HEK293 (cell line): ENCODE data around the gene ZNF19.

ENCODE experiments used
- GLI2 ChIP-seq: fragments of 450-650 bp; formaldehyde crosslinking; IDR thresholded peaks from 2 replicates; pipeline ENCODE4; 2017; ENCODE audit warnings: missing biosample characterization, missing genetic modification characterization, low read depth, borderline replicate concordance
- KLF1 ChIP-seq: fragments of 450-650 bp; formaldehyde crosslinking; IDR thresholded peaks from 2 replicates; pipeline ENCODE4 v1.5.1; 2016; ENCODE audit warnings: missing biosample characterization, missing genetic modification characterization
- KLF7 ChIP-seq: fragments of 450-650 bp; formaldehyde crosslinking; IDR thresholded peaks from 2 replicates; pipeline ENCODE4 v1.5.1; 2016; ENCODE audit warnings: missing biosample characterization, missing genetic modification characterization, borderline replicate concordance
- KLF8 ChIP-seq: fragments of 450-650 bp; formaldehyde crosslinking; IDR thresholded peaks from 2 replicates; pipeline ENCODE4 v1.5.1; 2016; ENCODE audit warnings: missing biosample characterization, missing genetic modification characterization
- PRDM6 ChIP-seq: fragments of 450-650 bp; formaldehyde crosslinking; IDR thresholded peaks from 2 replicates; pipeline ENCODE4 v1.5.1; 2017; ENCODE audit warnings: missing biosample characterization, missing genetic modification characterization
- SP2 ChIP-seq: fragments of 450-650 bp; formaldehyde crosslinking; IDR thresholded peaks from 2 replicates; pipeline ENCODE4 v1.5.1; 2016; ENCODE audit warnings: missing biosample characterization, missing genetic modification characterization
- ZBTB1 ChIP-seq: fragments of 450-650 bp; formaldehyde crosslinking; IDR thresholded peaks from 2 replicates; pipeline ENCODE4 v1.5.1; 2016; ENCODE audit warnings: missing biosample characterization, missing genetic modification characterization
- ZBTB20 ChIP-seq: fragments of 450-650 bp; formaldehyde crosslinking; IDR thresholded peaks from 2 replicates; pipeline ENCODE4 v1.5.1; 2016; ENCODE audit warnings: missing biosample characterization, missing genetic modification characterization
- ZNF114 ChIP-seq: fragments of 450-650 bp; formaldehyde crosslinking; IDR thresholded peaks from 2 replicates; pipeline ENCODE4 v1.5.0; 2017; ENCODE audit warnings: missing biosample characterization, missing genetic modification characterization
- ZNF132 ChIP-seq: fragments of 450-650 bp; formaldehyde crosslinking; IDR thresholded peaks from 2 replicates; pipeline ENCODE4 v1.5.1; 2017; ENCODE audit warnings: missing biosample characterization, missing genetic modification characterization, borderline replicate concordance
- ZNF184 ChIP-seq: fragments of 450-650 bp; IDR thresholded peaks from 2 replicates; pipeline ENCODE4 v1.5.1; 2018; ENCODE audit warnings: missing biosample characterization, mild to moderate bottlenecking, missing genetic modification characterization
- ZNF214 ChIP-seq: fragments of 450-650 bp; formaldehyde crosslinking; IDR thresholded peaks from 2 replicates; pipeline ENCODE4 v1.5.1; 2017; ENCODE audit warnings: missing biosample characterization, mild to moderate bottlenecking, missing genetic modification characterization, borderline replicate concordance
- ZNF324 ChIP-seq: fragments of 450-650 bp; formaldehyde crosslinking; IDR thresholded peaks from 2 replicates; pipeline ENCODE4 v1.5.1; 2016; ENCODE audit warnings: missing biosample characterization, missing genetic modification characterization
- ZNF404 ChIP-seq: fragments of 450-650 bp; formaldehyde crosslinking; IDR thresholded peaks from 2 replicates; pipeline ENCODE4 v1.5.1; 2017; ENCODE audit warnings: missing biosample characterization, missing genetic modification characterization
- ZNF544 ChIP-seq: fragments of 450-650 bp; formaldehyde crosslinking; IDR thresholded peaks from 2 replicates; pipeline ENCODE4 v1.5.0; 2017; ENCODE audit warnings: missing biosample characterization, missing genetic modification characterization
- ZNF600 ChIP-seq: fragments of 450-650 bp; formaldehyde crosslinking; IDR thresholded peaks from 2 replicates; pipeline ENCODE4 v1.5.1; 2016; ENCODE audit warnings: missing biosample characterization, missing genetic modification characterization
- ZNF639 ChIP-seq: fragments of 450-650 bp; formaldehyde crosslinking; IDR thresholded peaks from 2 replicates; pipeline ENCODE4 v1.5.1; 2016; ENCODE audit warnings: missing biosample characterization, missing genetic modification characterization
- ZNF677 ChIP-seq: fragments of 450-650 bp; IDR thresholded peaks from 2 replicates; pipeline ENCODE4 v1.5.0; 2018; ENCODE audit warnings: missing biosample characterization, mild to moderate bottlenecking, missing genetic modification characterization, moderate library complexity
- ZNF747 ChIP-seq: fragments of 450-650 bp; formaldehyde crosslinking; IDR thresholded peaks from 2 replicates; pipeline ENCODE4 v1.5.1; 2016; ENCODE audit warnings: missing biosample characterization, missing genetic modification characterization
- TF ChIP-seq, protein P1 (sequence below): fragments of 450-650 bp; formaldehyde crosslinking; IDR thresholded peaks from 2 replicates; pipeline ENCODE4 v1.5.1; 2016; ENCODE audit warnings: missing biosample characterization, missing genetic modification characterization
- TF ChIP-seq, protein P2 (sequence below): IDR thresholded peaks from 2 replicates; pipeline ENCODE4 v1.6.1; 2011; ENCODE audit warnings: mild to moderate bottlenecking, low read depth, low read length, borderline replicate concordance
- TF ChIP-seq, protein P3 (sequence below): fragments of 450-650 bp; formaldehyde crosslinking; IDR thresholded peaks from 2 replicates; pipeline ENCODE4 v1.5.1; 2016; ENCODE audit warnings: missing biosample characterization, missing genetic modification characterization
- TF ChIP-seq, protein P4 (sequence below): fragments of 450-650 bp; formaldehyde crosslinking; IDR thresholded peaks from 2 replicates; pipeline ENCODE4 v1.5.1; 2016; ENCODE audit warnings: missing biosample characterization, missing genetic modification characterization, borderline replicate concordance

Gene ZNF19

GRCh38 chr16:71461686-71462648, 27.2 kb downstream of the ZNF19 start, which contains the start of gene ZNF23 (continued):
- TF ChIP-seq GLI2 (tag by site-specific recombination) (no peak), SP2 (tag by site-specific recombination) (peak; percentile 75), ZNF184 (tag by site-specific recombination) (no peak), ZNF404 (tag by site-specific recombination) (no peak), ZNF214 (tag by site-specific recombination) (no peak), KLF7 (peak; percentile 78; the same call in 1 of the 2 replicates), PRDM6 (tag by site-specific recombination) (no peak), ZNF639 (tag by site-specific recombination) (0 out of 2 replicates have a peak, but pooled peaks have one; percentile 18), ZNF747 (tag by site-specific recombination) (no peak), ZNF324 (tag by site-specific recombination) (0 out of 2 replicates have a peak, but pooled peaks have one; percentile 37), ZNF677 (tag by site-specific recombination) (no peak), ZNF114 (tag by site-specific recombination) (no peak), ZNF544 (tag by site-specific recombination) (no peak), KLF8 (tag by site-specific recombination) (peak; percentile 77; the same call in 1 of the 2 replicates), ZBTB1 (tag by site-specific recombination) (no peak), ZBTB20 (peak; percentile 96), KLF1 (tag by site-specific recombination) (peak; percentile 51; the same call in 1 of the 2 replicates), ZNF600 (tag by site-specific recombination) (peak; percentile 45), ZNF132 (tag by site-specific recombination) (no peak)
- TF ChIP-seq, protein P1, sequence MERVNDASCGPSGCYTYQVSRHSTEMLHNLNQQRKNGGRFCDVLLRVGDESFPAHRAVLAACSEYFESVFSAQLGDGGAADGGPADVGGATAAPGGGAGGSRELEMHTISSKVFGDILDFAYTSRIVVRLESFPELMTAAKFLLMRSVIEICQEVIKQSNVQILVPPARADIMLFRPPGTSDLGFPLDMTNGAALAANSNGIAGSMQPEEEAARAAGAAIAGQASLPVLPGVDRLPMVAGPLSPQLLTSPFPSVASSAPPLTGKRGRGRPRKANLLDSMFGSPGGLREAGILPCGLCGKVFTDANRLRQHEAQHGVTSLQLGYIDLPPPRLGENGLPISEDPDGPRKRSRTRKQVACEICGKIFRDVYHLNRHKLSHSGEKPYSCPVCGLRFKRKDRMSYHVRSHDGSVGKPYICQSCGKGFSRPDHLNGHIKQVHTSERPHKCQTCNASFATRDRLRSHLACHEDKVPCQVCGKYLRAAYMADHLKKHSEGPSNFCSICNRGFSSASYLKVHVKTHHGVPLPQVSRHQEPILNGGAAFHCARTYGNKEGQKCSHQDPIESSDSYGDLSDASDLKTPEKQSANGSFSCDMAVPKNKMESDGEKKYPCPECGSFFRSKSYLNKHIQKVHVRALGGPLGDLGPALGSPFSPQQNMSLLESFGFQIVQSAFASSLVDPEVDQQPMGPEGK = 0 out of 2 replicates have a peak, but pooled peaks have one; percentile 13
- TF ChIP-seq, protein P2, sequence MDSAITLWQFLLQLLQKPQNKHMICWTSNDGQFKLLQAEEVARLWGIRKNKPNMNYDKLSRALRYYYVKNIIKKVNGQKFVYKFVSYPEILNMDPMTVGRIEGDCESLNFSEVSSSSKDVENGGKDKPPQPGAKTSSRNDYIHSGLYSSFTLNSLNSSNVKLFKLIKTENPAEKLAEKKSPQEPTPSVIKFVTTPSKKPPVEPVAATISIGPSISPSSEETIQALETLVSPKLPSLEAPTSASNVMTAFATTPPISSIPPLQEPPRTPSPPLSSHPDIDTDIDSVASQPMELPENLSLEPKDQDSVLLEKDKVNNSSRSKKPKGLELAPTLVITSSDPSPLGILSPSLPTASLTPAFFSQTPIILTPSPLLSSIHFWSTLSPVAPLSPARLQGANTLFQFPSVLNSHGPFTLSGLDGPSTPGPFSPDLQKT = no peak
- TF ChIP-seq, protein P3, sequence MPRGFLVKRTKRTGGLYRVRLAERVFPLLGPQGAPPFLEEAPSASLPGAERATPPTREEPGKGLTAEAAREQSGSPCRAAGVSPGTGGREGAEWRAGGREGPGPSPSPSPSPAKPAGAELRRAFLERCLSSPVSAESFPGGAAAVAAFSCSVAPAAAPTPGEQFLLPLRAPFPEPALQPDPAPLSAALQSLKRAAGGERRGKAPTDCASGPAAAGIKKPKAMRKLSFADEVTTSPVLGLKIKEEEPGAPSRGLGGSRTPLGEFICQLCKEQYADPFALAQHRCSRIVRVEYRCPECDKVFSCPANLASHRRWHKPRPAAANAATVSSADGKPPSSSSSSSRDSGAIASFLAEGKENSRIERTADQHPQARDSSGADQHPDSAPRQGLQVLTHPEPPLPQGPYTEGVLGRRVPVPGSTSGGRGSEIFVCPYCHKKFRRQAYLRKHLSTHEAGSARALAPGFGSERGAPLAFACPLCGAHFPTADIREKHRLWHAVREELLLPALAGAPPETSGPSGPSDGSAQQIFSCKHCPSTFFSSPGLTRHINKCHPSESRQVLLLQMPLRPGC (tag by site-specific recombination) = no peak
- TF ChIP-seq, protein P4, sequence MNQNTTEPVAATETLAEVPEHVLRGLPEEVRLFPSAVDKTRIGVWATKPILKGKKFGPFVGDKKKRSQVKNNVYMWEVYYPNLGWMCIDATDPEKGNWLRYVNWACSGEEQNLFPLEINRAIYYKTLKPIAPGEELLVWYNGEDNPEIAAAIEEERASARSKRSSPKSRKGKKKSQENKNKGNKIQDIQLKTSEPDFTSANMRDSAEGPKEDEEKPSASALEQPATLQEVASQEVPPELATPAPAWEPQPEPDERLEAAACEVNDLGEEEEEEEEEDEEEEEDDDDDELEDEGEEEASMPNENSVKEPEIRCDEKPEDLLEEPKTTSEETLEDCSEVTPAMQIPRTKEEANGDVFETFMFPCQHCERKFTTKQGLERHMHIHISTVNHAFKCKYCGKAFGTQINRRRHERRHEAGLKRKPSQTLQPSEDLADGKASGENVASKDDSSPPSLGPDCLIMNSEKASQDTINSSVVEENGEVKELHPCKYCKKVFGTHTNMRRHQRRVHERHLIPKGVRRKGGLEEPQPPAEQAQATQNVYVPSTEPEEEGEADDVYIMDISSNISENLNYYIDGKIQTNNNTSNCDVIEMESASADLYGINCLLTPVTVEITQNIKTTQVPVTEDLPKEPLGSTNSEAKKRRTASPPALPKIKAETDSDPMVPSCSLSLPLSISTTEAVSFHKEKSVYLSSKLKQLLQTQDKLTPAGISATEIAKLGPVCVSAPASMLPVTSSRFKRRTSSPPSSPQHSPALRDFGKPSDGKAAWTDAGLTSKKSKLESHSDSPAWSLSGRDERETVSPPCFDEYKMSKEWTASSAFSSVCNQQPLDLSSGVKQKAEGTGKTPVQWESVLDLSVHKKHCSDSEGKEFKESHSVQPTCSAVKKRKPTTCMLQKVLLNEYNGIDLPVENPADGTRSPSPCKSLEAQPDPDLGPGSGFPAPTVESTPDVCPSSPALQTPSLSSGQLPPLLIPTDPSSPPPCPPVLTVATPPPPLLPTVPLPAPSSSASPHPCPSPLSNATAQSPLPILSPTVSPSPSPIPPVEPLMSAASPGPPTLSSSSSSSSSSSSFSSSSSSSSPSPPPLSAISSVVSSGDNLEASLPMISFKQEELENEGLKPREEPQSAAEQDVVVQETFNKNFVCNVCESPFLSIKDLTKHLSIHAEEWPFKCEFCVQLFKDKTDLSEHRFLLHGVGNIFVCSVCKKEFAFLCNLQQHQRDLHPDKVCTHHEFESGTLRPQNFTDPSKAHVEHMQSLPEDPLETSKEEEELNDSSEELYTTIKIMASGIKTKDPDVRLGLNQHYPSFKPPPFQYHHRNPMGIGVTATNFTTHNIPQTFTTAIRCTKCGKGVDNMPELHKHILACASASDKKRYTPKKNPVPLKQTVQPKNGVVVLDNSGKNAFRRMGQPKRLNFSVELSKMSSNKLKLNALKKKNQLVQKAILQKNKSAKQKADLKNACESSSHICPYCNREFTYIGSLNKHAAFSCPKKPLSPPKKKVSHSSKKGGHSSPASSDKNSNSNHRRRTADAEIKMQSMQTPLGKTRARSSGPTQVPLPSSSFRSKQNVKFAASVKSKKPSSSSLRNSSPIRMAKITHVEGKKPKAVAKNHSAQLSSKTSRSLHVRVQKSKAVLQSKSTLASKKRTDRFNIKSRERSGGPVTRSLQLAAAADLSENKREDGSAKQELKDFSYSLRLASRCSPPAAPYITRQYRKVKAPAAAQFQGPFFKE (tag by site-specific recombination) = no peak
